Type B pancreatic cell (in vitro differentiated cells): ENCODE measurements around the gene DSCAM. TPM values are rescaled to one million over a fixed set of nuclear protein-coding genes. Genes with fewer than 3 reads are reported as not detected.

Source experiments
- DNase-seq: peaks from one replicate; pipeline ENCODE4 v3.0.0; 2021; ENCODE audit warnings: mixed read lengths; ENCODE audit not compliant: unreplicated experiment; ENCODE audit errors: extremely low spot score
- H3K27ac Mint-ChIP-seq: 2 replicates; pipeline ENCODE4 v1.8.0; 2021; ENCODE audit warnings: mild to moderate bottlenecking, mixed read lengths
- H3K27me3 Mint-ChIP-seq: 2 replicates; pipeline ENCODE4 v1.8.0; 2021; ENCODE audit warnings: mixed read lengths
- H3K36me3 Mint-ChIP-seq: 2 replicates; pipeline ENCODE4 v1.8.0; 2021; ENCODE audit warnings: mixed read lengths
- H3K4me1 Mint-ChIP-seq: one replicate; pipeline ENCODE4 v1.8.0; 2021; ENCODE audit warnings: mixed read lengths; ENCODE audit not compliant: unreplicated experiment
- H3K4me3 Mint-ChIP-seq: 2 replicates; pipeline ENCODE4 v1.8.0; 2021; ENCODE audit warnings: mild to moderate bottlenecking, mixed read lengths
- H3K9me3 Mint-ChIP-seq: 2 replicates; pipeline ENCODE4 v1.8.0; 2021; ENCODE audit warnings: mixed read lengths
- total RNA-seq: library from RNA; stranded (reverse); gene quantifications from 2 replicates; pipeline ENCODE4 v1.2.1, GENCODE V29; 2021; ENCODE audit warnings: low replicate concordance
- TF ChIP-seq, protein P1 (sequence below): fragments of 200-600 bp; sonication (generic); conservative IDR thresholded peaks from 2 replicates; pipeline ENCODE4 v1.5.0; 2021; ENCODE audit warnings: antibody characterized with exemption, mild to moderate bottlenecking

The DSCAM gene
- total RNA-seq, 1 donor from 2014 or later, result 1.4 TPM

DNA sequence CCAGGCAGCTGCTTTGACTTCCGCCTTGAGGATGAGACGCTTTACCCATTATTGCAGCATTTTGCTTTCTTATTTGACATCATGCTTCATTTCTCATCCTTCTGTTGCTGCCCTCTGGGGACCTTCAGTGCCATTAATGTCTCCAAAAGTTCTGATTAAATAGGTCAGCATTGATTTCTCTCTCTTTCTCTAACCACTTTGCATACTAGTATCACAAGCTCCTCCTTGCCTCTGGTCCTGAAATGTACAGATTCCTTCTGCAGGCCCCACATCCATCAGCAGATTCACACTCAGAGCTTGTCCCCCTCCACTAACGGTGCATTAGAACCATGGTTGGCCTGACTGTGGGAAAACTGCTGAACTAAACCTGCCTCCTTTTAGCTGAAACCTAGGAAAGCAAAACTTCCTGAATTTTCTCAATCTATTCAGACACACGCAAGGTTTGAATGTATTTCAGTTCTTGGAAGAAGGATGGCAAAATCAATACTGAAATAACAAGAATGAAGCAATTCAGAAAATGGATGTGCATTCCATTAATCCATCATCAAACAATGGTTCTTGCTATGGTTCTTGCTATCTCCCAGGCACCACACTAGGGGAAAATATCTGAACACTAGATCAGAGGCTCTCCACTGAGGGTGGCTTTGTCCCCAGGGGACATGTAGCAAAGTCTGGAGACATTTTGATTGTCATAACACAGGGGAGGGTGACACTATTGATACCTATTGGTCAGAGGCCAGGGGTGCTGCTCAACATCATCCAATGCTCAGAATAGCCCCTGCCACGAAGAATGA lies 825.2 kb downstream of the DSCAM start:
- TF ChIP-seq, protein P1, sequence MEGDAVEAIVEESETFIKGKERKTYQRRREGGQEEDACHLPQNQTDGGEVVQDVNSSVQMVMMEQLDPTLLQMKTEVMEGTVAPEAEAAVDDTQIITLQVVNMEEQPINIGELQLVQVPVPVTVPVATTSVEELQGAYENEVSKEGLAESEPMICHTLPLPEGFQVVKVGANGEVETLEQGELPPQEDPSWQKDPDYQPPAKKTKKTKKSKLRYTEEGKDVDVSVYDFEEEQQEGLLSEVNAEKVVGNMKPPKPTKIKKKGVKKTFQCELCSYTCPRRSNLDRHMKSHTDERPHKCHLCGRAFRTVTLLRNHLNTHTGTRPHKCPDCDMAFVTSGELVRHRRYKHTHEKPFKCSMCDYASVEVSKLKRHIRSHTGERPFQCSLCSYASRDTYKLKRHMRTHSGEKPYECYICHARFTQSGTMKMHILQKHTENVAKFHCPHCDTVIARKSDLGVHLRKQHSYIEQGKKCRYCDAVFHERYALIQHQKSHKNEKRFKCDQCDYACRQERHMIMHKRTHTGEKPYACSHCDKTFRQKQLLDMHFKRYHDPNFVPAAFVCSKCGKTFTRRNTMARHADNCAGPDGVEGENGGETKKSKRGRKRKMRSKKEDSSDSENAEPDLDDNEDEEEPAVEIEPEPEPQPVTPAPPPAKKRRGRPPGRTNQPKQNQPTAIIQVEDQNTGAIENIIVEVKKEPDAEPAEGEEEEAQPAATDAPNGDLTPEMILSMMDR, result no peak
- H3K36me3 Mint-ChIP-seq, result no peaks in the 10 kb centered on the region
- no peaks in the 10 kb centered on the region for H3K4me1 Mint-ChIP-seq
- peak; percentile 11 for DNase-seq
- no peak overlapping the region for H3K27ac Mint-ChIP-seq
- no peak overlapping the region for H3K4me3 Mint-ChIP-seq
- H3K27me3 Mint-ChIP-seq, result no peaks in the 10 kb centered on the region
- no peaks in the 10 kb centered on the region for H3K9me3 Mint-ChIP-seq

DNA sequence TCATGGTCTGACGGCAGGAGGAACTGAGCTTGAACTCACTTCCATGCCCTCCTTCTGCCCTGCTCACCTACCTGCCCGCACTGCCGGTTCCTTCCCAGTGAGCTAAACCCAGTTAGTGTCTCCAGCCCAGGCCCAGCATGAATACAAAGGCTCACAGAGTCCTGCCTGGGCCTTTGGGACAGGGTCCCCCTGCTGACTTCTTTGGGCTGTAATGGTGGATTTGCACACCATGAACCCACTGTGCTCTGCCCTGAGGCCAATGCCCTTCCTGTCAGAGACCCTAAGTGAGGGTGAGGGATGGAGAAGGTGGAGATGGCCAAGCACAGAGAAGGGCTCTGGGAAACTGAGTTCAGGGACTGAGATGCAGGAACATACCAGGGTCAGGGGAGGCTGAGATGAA lies 826.3 kb downstream of the DSCAM start:
- DNase-seq, result peak; percentile 40
- TF ChIP-seq, protein P1, result no peak
- Mint-ChIP-seq H3K27me3 (no peaks in the 10 kb centered on the region), H3K36me3 (no peaks in the 10 kb centered on the region), H3K9me3 (no peaks in the 10 kb centered on the region), H3K27ac (no peak overlapping the region), H3K4me1 (no peaks in the 10 kb centered on the region), H3K4me3 (no peak overlapping the region)

DNA sequence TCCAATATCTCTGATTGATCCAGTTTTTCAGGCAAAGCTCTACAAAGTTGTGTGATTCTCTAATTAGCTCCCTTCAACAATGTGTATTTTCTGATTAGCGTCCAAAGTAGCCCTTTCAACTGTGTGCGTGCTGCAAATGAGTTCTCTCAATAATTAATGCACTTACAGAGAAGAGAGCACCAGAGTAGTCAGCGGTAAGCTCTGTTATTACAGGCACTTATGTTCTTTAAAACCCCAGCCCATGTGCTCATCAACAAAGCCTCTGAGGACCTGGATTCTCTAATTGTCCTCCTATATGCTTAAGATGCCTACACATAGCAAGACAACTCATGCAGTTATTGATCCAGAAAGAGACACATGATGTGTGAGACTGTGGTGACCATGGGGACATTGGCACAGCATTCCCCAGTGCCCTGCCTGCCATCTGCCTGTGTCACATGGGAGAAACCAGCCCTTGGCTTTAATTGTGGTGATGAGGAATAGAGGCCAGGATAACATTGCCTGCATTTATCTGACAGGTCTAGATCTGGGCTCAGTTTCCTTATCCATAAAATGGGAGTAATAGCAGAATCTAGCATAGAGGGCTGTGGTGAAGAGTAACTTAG lies 828.0 kb downstream of the DSCAM start:
- no peaks in the 10 kb centered on the region for H3K36me3 Mint-ChIP-seq

DNA sequence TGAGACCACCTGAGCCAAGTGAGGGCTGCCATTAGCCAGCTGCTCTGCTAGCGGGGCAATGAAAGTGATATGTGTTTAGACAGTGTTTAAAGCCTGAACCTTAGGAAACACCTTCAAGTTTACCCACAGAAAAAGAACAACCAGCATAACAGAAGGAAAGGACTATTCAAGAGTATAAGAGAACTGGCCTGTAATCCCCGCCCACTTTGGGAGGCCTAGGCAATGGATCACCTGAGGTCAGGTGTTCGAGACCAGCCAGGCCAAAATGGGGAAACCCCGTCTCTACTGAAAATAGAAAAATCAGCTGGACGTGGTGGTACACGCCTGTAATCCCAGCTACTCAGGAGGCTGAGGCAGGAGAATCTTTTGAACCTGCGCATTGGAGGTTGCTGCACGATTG lies 830.3 kb downstream of the DSCAM start:
- H3K27ac Mint-ChIP-seq, result no peak overlapping the region
- H3K27me3 Mint-ChIP-seq, result no peaks in the 10 kb centered on the region
- no peaks in the 10 kb centered on the region for H3K4me1 Mint-ChIP-seq
- peaks cover 5% of the 10 kb centered on the region for H3K9me3 Mint-ChIP-seq
- no peaks in the 10 kb centered on the region for H3K36me3 Mint-ChIP-seq
- no peak for DNase-seq
- TF ChIP-seq, protein P1, result no peak
- no peak overlapping the region for H3K4me3 Mint-ChIP-seq

More for the DNA sequence above, 828.0 kb downstream of the DSCAM start:
- Mint-ChIP-seq H3K27ac (no peak overlapping the region), H3K4me3 (no peak overlapping the region), H3K9me3 (peaks cover 5% of the 10 kb centered on the region), H3K4me1 (no peaks in the 10 kb centered on the region), H3K27me3 (no peaks in the 10 kb centered on the region)
- TF ChIP-seq, protein P1, result no peak
- peak; percentile 20 for DNase-seq

DNA sequence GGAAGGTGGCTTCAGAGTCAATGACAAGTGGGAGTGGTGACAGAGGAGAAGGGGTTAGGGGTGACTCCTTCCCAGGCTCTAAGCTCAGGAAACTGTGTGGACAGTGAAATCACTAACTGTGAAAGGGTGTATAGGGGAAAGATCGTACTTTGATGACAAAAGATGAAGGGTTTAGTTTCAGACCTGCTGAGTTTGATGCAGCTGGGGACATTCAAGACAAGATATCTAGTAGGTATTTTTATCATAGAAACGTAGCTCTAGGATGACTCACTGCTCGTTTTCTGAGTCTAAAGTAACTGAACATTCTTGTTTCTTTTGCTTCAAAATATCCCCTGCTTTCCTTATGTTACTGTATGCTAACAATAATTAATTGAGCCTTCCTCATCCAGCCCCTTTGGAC lies 830.7 kb downstream of the DSCAM start:
- DNase-seq, result no peak
- Mint-ChIP-seq H3K4me1 (no peaks in the 10 kb centered on the region), H3K27me3 (no peaks in the 10 kb centered on the region), H3K9me3 (peaks cover 5% of the 10 kb centered on the region), H3K36me3 (no peaks in the 10 kb centered on the region), H3K4me3 (no peak overlapping the region), H3K27ac (no peak overlapping the region)
- TF ChIP-seq, protein P1, result no peak
